Peyer's patch (tissue), 4 donors: ENCODE data around the gene CHP1. TPM values are rescaled to one million over a fixed set of nuclear protein-coding genes. Genes with fewer than 3 reads are reported as not detected.
"Not testable (repeated sequence)": the region's sequence is repeated elsewhere in the genome, so short reads cannot be mapped to it uniquely, and the experiment has no call there.

Experiments
- DNase-seq, 3 donors: peaks; one replicate each; pipeline ENCODE4 v3.0.0-alpha.2; 2017 to 2019
- H3K27ac ChIP-seq, 4 donors: fragments of 200-600 bp; sonication (generic); one replicate each; pipeline ENCODE4 v1.5.1; 2016 to 2019
- H3K27me3 ChIP-seq, 2 donors: fragments of 200-600 bp; sonication (generic); one replicate each; pipeline ENCODE4 v1.5.1; 2019
- H3K36me3 ChIP-seq, 3 donors: fragments of 200-600 bp; sonication (generic); one replicate each; pipeline ENCODE4 v1.5.1; 2016 to 2019
- H3K4me1 ChIP-seq, 4 donors: fragments of 200-600 bp; sonication (generic); one replicate each; pipeline ENCODE4 v1.5.1; 2016 to 2019
- H3K4me3 ChIP-seq, 4 donors: fragments of 200-600 bp; sonication (generic); 1 replicate in 3 of 4; 2 replicates in 1 of 4; pipeline ENCODE4 v1.5.1; 2016 to 2019; ENCODE audit warnings: mild to moderate bottlenecking in 1 of 4
- H3K9me3 ChIP-seq, 4 donors: fragments of 200-600 bp; sonication (generic); one replicate each; pipeline ENCODE4 v1.5.1; 2016 to 2019; ENCODE audit warnings: mild to moderate bottlenecking in 1 of 4
- CTCF ChIP-seq, 6 experiments: fragments of 450-650 bp in 4 of 6; fragments of 200-600 bp in 2 of 6; sonication (generic) in 1 of 6; IDR thresholded peaks; one replicate each; pipeline ENCODE4 v1.5.1; 2017 to 2019; ENCODE audit warnings: antibody characterized with exemption in 6 of 6, mild to moderate bottlenecking in 3 of 6, moderate library complexity in 1 of 6
- POLR2A ChIP-seq, 2 donors: fragments of 450-650 bp; IDR thresholded peaks; one replicate each; pipeline ENCODE4 v1.5.1; 2017; ENCODE audit warnings: antibody characterized with exemption in 2 of 2, mild to moderate bottlenecking in 2 of 2, moderate library complexity in 2 of 2
- total RNA-seq, 4 donors: library from RNA; depleted of rRNA; stranded (reverse); fragments of >200 nt; gene quantifications; one replicate each; pipeline ENCODE4 v1.1.0, GENCODE V29; 2016

The CHP1 gene
- total RNA-seq, 4 donors from 2014 or later, result 107 to 534 (median 405) TPM

- Histone ChIP-seq H3K36me3 (peaks cover 0 to 60% (median 2%) of the 10 kb centered on the region in 3 donors), H3K27me3 (no peaks in the 10 kb centered on the region), H3K27ac (no peak overlapping the region), H3K4me1 (peaks cover 0 to 19% (median 2%) of the 10 kb centered on the region in 4 donors), H3K9me3 (no peaks in the 10 kb centered on the region), H3K4me3 (no peak overlapping the region)
- TF ChIP-seq CTCF (IDR thresholded peaks at IDR 0.05) (no peak), POLR2A (IDR thresholded peaks at IDR 0.05) (no peak)
- DNase-seq, result no peak
These were observed 58.9 kb downstream of the CHP1 start for GRCh38 chr15:41289953-41290352.

GRCh38 chr15:41291065-41291631, 60.1 kb downstream of the CHP1 start:
- DNase-seq, result peak in 2 of 3 donors; percentile 47 to 53
- Histone ChIP-seq H3K27ac (peak overlapping the region in 2 of 4 donors; percentile 61 to 78), H3K36me3 (peaks cover 0 to 51% (median 2%) of the 10 kb centered on the region in 3 donors), H3K27me3 (no peaks in the 10 kb centered on the region), H3K9me3 (no peaks in the 10 kb centered on the region), H3K4me3 (no peak overlapping the region), H3K4me1 (peaks cover 0 to 10% (median 0%) of the 10 kb centered on the region in 4 donors)
- TF ChIP-seq CTCF (IDR thresholded peaks at IDR 0.05) (no peak), POLR2A (IDR thresholded peaks at IDR 0.05) (no peak)

- no peaks in the 10 kb centered on the region for H3K27me3 ChIP-seq
- H3K27ac ChIP-seq, result peak overlapping the region in 1 of 4 donors; percentile 78
- peaks cover 0 to 5% (median 0%) of the 10 kb centered on the region in 4 donors for H3K4me1 ChIP-seq
- H3K4me3 ChIP-seq, result no peak overlapping the region
- TF ChIP-seq CTCF (IDR thresholded peaks at IDR 0.05) (no peak), POLR2A (IDR thresholded peaks at IDR 0.05) (no peak)
- H3K36me3 ChIP-seq, result peaks cover 0 to 46% (median 2%) of the 10 kb centered on the region in 3 donors
- no peaks in the 10 kb centered on the region for H3K9me3 ChIP-seq
- DNase-seq, result no peak
These were observed 61.5 kb downstream of the CHP1 start for GRCh38 chr15:41292521-41292920.

GRCh38 chr15:41301139-41301538, 70.1 kb downstream of the CHP1 start:
- H3K36me3 ChIP-seq, result peaks cover 0 to 36% (median 0%) of the 10 kb centered on the region in 3 donors
- DNase-seq, H3K27me3 ChIP-seq, H3K9me3 ChIP-seq, H3K4me1 ChIP-seq, H3K4me3 ChIP-seq, H3K27ac ChIP-seq: not testable (repeated sequence)

GRCh38 chr15:41301587-41301986, 70.5 kb downstream of the CHP1 start:
- Histone ChIP-seq H3K9me3 (no peaks in the 10 kb centered on the region), H3K36me3 (peaks cover 0 to 36% (median 0%) of the 10 kb centered on the region in 3 donors), H3K4me3 (no peak overlapping the region), H3K27ac (no peak overlapping the region), H3K27me3 (no peaks in the 10 kb centered on the region), H3K4me1 (no peaks in the 10 kb centered on the region)
- no peak for TF ChIP-seq CTCF (IDR thresholded peaks at IDR 0.05)
- no peak for TF ChIP-seq POLR2A (IDR thresholded peaks at IDR 0.05)
- DNase-seq, result no peak

- no peaks in the 10 kb centered on the region for H3K9me3 ChIP-seq
- H3K4me3 ChIP-seq, result no peak overlapping the region
- H3K27ac ChIP-seq, result no peak overlapping the region
- TF ChIP-seq POLR2A (IDR thresholded peaks at IDR 0.05), result no peak
- TF ChIP-seq CTCF (IDR thresholded peaks at IDR 0.05), result no peak
- DNase-seq, result no peak
- H3K27me3 ChIP-seq, result no peaks in the 10 kb centered on the region
- no peaks in the 10 kb centered on the region for H3K4me1 ChIP-seq
- H3K36me3 ChIP-seq, result peaks cover 0 to 10% (median 0%) of the 10 kb centered on the region in 3 donors
These were observed 73.2 kb downstream of the CHP1 start for GRCh38 chr15:41304149-41304770.
